Measurements from ENCODE around the gene KLF2.
"Not testable (repeated sequence)": the region's sequence is repeated elsewhere in the genome, so short reads cannot be mapped to it uniquely, and the experiment has no call there.

KLF2 gene

DNA sequence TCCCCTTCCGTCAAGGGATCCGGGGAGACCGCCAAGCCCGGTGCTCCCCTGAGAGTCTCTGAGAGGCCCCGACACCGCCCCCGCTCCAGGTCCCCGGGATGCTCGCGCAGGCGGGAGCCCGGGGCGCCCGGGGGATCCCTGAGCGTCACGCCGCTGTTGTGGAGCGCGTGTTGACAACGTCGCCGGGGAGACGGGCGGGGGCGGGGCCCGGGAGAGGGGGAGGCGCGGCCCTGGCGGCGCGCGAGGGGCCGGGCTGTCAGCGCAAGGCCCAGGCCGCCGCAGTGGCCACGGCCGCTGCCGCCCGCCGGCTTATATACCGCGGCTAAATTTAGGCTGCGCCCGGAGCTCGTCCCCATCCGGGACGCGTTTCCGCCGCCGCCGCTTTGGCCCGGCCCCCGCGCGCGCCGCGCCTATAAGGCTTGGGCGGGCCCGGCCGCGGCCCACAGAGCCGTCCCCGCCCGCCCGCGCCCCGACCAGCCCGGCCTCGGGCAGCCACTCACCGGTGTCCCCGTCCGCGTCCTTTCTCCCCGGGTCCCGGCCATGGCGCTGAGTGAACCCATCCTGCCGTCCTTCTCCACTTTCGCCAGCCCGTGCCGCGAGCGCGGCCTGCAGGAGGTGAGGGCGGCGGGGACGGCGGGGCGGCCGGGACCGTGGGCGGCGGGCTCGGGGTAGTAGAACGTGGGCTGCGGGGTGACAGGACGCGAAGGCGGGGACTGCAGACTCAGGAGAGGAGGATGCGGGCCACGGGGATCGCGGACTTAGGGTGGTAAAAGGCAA, at the start of gene KLF2:
Gene KLF2, plus strand, starts transcription at position 443 of the 777 bp plus-strand sequence. Its CDS starts 98 bp downstream, at position 541.
- Histone ChIP-seq H3K9me3 (ENCODE audit: insufficient read depth, low read depth, low read length) (no peaks in the 10 kb centered on the region), H3K4me1 (ENCODE audit: insufficient read depth, low read length) (no peaks in the 10 kb centered on the region), H3K27ac (ENCODE audit: low read length) (no peak within 1 kb of the TSS), H3K27me3 (ENCODE audit: insufficient read depth, low read length) (peaks cover 74% of the 10 kb centered on the region), H3K9ac (ENCODE audit: low read depth, low read length) (no peak within 1 kb of the TSS), H3K36me3 (ENCODE audit: insufficient read depth, low read depth, low read length) (no peaks in the 10 kb centered on the region), H3K4me3 (ENCODE audit: low read length) (peak within 1 kb of the TSS; percentile 78; the same call in 1 of the 2 replicates)

DNA sequence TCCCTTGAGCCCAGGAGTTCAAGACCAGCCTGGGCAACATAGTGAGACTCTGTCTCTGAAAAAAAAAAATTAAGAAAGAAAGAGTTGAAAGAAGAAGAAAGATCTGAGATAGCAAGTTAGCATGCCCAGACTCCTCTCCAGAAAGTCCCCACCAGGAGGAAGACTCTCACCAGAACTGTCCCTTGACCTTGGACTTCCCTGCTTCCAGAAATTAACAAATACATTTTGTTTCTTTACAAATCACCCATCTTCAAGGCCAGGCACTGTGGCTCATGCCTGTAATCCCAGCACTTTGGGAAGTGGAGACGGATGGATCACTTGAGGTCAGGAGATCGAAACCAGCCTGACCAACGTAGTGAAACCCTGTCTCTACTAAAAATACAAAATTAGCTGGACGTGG, 44.3 kb upstream of the KLF2 start:
- Histone ChIP-seq H3K27ac (ENCODE audit: low read length) (no peak overlapping the region), H3K9me3 (ENCODE audit: insufficient read depth, low read depth, low read length) (no peaks in the 10 kb centered on the region), H3K36me3 (ENCODE audit: insufficient read depth, low read depth, low read length) (no peaks in the 10 kb centered on the region), H3K4me3 (ENCODE audit: low read length) (no peak overlapping the region), H3K9ac (ENCODE audit: low read depth, low read length) (no peak overlapping the region; the same call in 1 of the 2 replicates), H3K27me3 (ENCODE audit: insufficient read depth, low read length) (no peaks in the 10 kb centered on the region), H3K4me1 (ENCODE audit: insufficient read depth, low read length) (no peaks in the 10 kb centered on the region)

GRCh38 chr19:16281743-16282142, 42.9 kb upstream of the KLF2 start:
- Histone ChIP-seq H3K9ac (ENCODE audit: low read depth, low read length) (no peak overlapping the region), H3K27me3 (ENCODE audit: insufficient read depth, low read length) (no peaks in the 10 kb centered on the region), H3K4me3 (ENCODE audit: low read length) (no peak overlapping the region), H3K9me3 (ENCODE audit: insufficient read depth, low read depth, low read length) (no peaks in the 10 kb centered on the region), H3K27ac (ENCODE audit: low read length) (no peak overlapping the region), H3K36me3 (ENCODE audit: insufficient read depth, low read depth, low read length) (no peaks in the 10 kb centered on the region), H3K4me1 (ENCODE audit: insufficient read depth, low read length) (no peaks in the 10 kb centered on the region)

GRCh38 chr19:16283210-16284061, 41.2 kb upstream of the KLF2 start:
- Histone ChIP-seq H3K4me1 (ENCODE audit: insufficient read depth, low read length) (no peaks in the 10 kb centered on the region), H3K4me3 (ENCODE audit: low read length) (no peak overlapping the region), H3K9ac (ENCODE audit: low read depth, low read length) (no peak overlapping the region), H3K27ac (ENCODE audit: low read length) (no peak overlapping the region), H3K9me3 (ENCODE audit: insufficient read depth, low read depth, low read length) (no peaks in the 10 kb centered on the region), H3K27me3 (ENCODE audit: insufficient read depth, low read length) (no peaks in the 10 kb centered on the region), H3K36me3 (ENCODE audit: insufficient read depth, low read depth, low read length) (no peaks in the 10 kb centered on the region)

DNA sequence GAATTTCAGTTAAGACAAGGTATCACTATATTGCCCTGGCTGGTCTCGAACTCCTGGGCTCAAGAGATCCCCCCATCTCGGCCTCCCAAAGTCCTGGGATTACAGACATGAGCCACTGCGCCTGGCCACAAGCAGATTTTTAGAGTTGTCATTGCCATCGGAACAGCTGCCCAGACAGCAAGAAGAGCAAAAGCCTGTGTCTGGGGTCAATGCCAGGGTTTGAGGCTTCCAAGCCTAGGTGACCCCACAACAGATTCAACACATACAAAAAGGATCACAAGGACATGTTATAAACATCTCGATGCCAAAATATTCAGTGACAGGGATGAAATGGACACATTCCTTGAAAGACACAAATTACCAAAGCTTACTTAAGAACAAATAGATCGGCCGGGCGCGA, 40.1 kb upstream of the KLF2 start:
- H3K4me3 ChIP-seq (ENCODE audit: low read length): no peak overlapping the region
- no peaks in the 10 kb centered on the region for H3K9me3 ChIP-seq (ENCODE audit: insufficient read depth, low read depth, low read length)
- no peak overlapping the region for H3K27ac ChIP-seq (ENCODE audit: low read length)
- H3K4me1 ChIP-seq (ENCODE audit: insufficient read depth, low read length): no peaks in the 10 kb centered on the region
- no peaks in the 10 kb centered on the region for H3K27me3 ChIP-seq (ENCODE audit: insufficient read depth, low read length)
- H3K36me3 ChIP-seq (ENCODE audit: insufficient read depth, low read depth, low read length): no peaks in the 10 kb centered on the region
- H3K9ac ChIP-seq (ENCODE audit: low read depth, low read length): no peak overlapping the region

GRCh38 chr19:16285079-16285478, 39.5 kb upstream of the KLF2 start:
- H3K36me3 ChIP-seq (ENCODE audit: insufficient read depth, low read depth, low read length); H3K4me3 ChIP-seq (ENCODE audit: low read length); H3K4me1 ChIP-seq (ENCODE audit: insufficient read depth, low read length); H3K27ac ChIP-seq (ENCODE audit: low read length); H3K27me3 ChIP-seq (ENCODE audit: insufficient read depth, low read length); H3K9me3 ChIP-seq (ENCODE audit: insufficient read depth, low read depth, low read length); H3K9ac ChIP-seq (ENCODE audit: low read depth, low read length): not testable (repeated sequence)

GRCh38 chr19:16285769-16286498, 38.7 kb upstream of the KLF2 start:
- no peaks in the 10 kb centered on the region for H3K27me3 ChIP-seq (ENCODE audit: insufficient read depth, low read length)
- no peaks in the 10 kb centered on the region for H3K4me1 ChIP-seq (ENCODE audit: insufficient read depth, low read length)
- H3K27ac ChIP-seq (ENCODE audit: low read length): no peak overlapping the region
- peak overlapping the region; percentile 20; the same call in 1 of the 2 replicates for H3K4me3 ChIP-seq (ENCODE audit: low read length)
- H3K36me3 ChIP-seq (ENCODE audit: insufficient read depth, low read depth, low read length): no peaks in the 10 kb centered on the region
- H3K9ac ChIP-seq (ENCODE audit: low read depth, low read length): no peak overlapping the region
- no peaks in the 10 kb centered on the region for H3K9me3 ChIP-seq (ENCODE audit: insufficient read depth, low read depth, low read length)

GRCh38 chr19:16288544-16288943, 36.1 kb upstream of the KLF2 start:
- Histone ChIP-seq H3K36me3 (ENCODE audit: insufficient read depth, low read depth, low read length) (no peaks in the 10 kb centered on the region), H3K4me1 (ENCODE audit: insufficient read depth, low read length) (no peaks in the 10 kb centered on the region), H3K4me3 (ENCODE audit: low read length) (no peak overlapping the region), H3K27me3 (ENCODE audit: insufficient read depth, low read length) (no peaks in the 10 kb centered on the region), H3K27ac (ENCODE audit: low read length) (no peak overlapping the region), H3K9me3 (ENCODE audit: insufficient read depth, low read depth, low read length) (no peaks in the 10 kb centered on the region), H3K9ac (ENCODE audit: low read depth, low read length) (no peak overlapping the region)

GRCh38 chr19:16289594-16289993, 35.0 kb upstream of the KLF2 start:
- Histone ChIP-seq H3K9me3 (ENCODE audit: insufficient read depth, low read depth, low read length) (no peaks in the 10 kb centered on the region), H3K27ac (ENCODE audit: low read length) (no peak overlapping the region), H3K27me3 (ENCODE audit: insufficient read depth, low read length) (no peaks in the 10 kb centered on the region), H3K4me1 (ENCODE audit: insufficient read depth, low read length) (no peaks in the 10 kb centered on the region), H3K9ac (ENCODE audit: low read depth, low read length) (no peak overlapping the region), H3K4me3 (ENCODE audit: low read length) (no peak overlapping the region), H3K36me3 (ENCODE audit: insufficient read depth, low read depth, low read length) (no peaks in the 10 kb centered on the region)

DNA sequence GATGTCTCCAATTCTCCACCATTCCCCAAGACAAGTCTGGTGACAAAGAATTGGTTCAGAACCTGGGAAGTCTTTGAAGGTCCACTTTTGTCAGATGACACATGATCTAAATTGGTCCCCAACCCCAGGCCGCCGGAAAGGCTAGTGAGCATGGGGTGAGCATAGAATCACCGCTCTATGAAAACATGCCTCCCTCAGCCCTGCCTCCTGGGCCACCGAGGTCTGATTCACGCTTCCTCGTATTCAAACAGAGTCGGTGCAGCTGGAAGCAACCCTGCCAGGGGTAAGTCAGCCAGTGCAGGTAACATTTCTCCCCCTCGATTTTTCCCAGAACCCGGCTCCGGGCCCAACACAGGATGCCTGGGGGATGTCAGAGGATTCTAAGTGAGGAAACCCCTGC, 33.9 kb upstream of the KLF2 start:
- H3K27ac ChIP-seq (ENCODE audit: low read length): no peak overlapping the region
- H3K36me3 ChIP-seq (ENCODE audit: insufficient read depth, low read depth, low read length): no peaks in the 10 kb centered on the region
- no peak overlapping the region for H3K4me3 ChIP-seq (ENCODE audit: low read length)
- H3K9ac ChIP-seq (ENCODE audit: low read depth, low read length): no peak overlapping the region
- no peaks in the 10 kb centered on the region for H3K27me3 ChIP-seq (ENCODE audit: insufficient read depth, low read length)
- no peaks in the 10 kb centered on the region for H3K9me3 ChIP-seq (ENCODE audit: insufficient read depth, low read depth, low read length)
- no peaks in the 10 kb centered on the region for H3K4me1 ChIP-seq (ENCODE audit: insufficient read depth, low read length)

- H3K9ac ChIP-seq (ENCODE audit: low read depth, low read length): no peak overlapping the region
- no peak overlapping the region for H3K27ac ChIP-seq (ENCODE audit: low read length)
- no peaks in the 10 kb centered on the region for H3K27me3 ChIP-seq (ENCODE audit: insufficient read depth, low read length)
- no peak overlapping the region for H3K4me3 ChIP-seq (ENCODE audit: low read length)
- no peaks in the 10 kb centered on the region for H3K36me3 ChIP-seq (ENCODE audit: insufficient read depth, low read depth, low read length)
- H3K4me1 ChIP-seq (ENCODE audit: insufficient read depth, low read length): no peaks in the 10 kb centered on the region
- H3K9me3 ChIP-seq (ENCODE audit: insufficient read depth, low read depth, low read length): no peaks in the 10 kb centered on the region
Observed at GRCh38 chr19:16293118-16294091, 31.2 kb upstream of the KLF2 start.
